ENCODE results near the gene HMG20B.

Gene HMG20B

GRCh38 chr19:3622224-3622623 is 49.5 kb downstream of the HMG20B start:
- DNase-seq = no peak

- DNase-seq = no peak
These were observed 51.0 kb downstream of the HMG20B start for GRCh38 chr19:3623716-3624115.

GRCh38 chr19:3625996-3626472 is 53.3 kb downstream of the HMG20B start:
- no peak for DNase-seq

- DNase-seq = peak; percentile 100
These were observed 54.0 kb downstream of the HMG20B start, which contains the start of gene CACTIN for GRCh38 chr19:3626473-3627350. Gene CACTIN (minus strand): TSS chr19:3626790. CDS start chr19:3626762, 28 bp downstream.

GRCh38 chr19:3627351-3627723 is 54.6 kb downstream of the HMG20B start:
- DNase-seq = no peak

Data from stimulated activated CD4-positive, alpha-beta T cell treated with anti-CD3 and anti-CD28 coated beads, Interleukin-15, amount 100 ng/mL, for 24 hours (primary cell).